T-cell (primary cell): ENCODE measurements around the gene MUC5B. TPM values are rescaled to one million over a fixed set of nuclear protein-coding genes. Genes with fewer than 3 reads are reported as not detected.
A peak's percentile ranks its signal among the peaks of the same experiment; 100 is the strongest.

Source experiments
- ATAC-seq, 4 experiments: fragments of 200-7000 bp in 3 of 4; fragments of 150-1000 bp in 1 of 4; cut with Tn5 transposase; replicated peaks in 1 of 4; 1 replicate in 3 of 4; 2 replicates in 1 of 4; pipeline ENCODE4 v1.10.0; 2021; ENCODE audit warnings: moderate library complexity in 3 of 4, mild to moderate bottlenecking in 2 of 4, moderate number of reproducible peaks in 1 of 4
- CTCF ChIA-PET, 2 donors: fragments of 300-600 bp; sonication (Branson Sonifier 250); formaldehyde crosslinking; loops; one replicate each; lab custom pipeline; 2022; ENCODE audit warnings: antibody characterized with exemption in 2 of 2; lab: Charles Lee
- POLR2A ChIA-PET, 2 donors: fragments of 300-600 bp; sonication (Branson Sonifier 250); formaldehyde crosslinking; loops; one replicate each; lab custom pipeline; 2022; ENCODE audit warnings: antibody characterized with exemption in 2 of 2; lab: Charles Lee
- DNase-seq, 35 experiments: peaks; one replicate each; pipeline versions ENCODE4 v3.0.0 to v3.0.0-alpha.2; 2013 to 2023
- H3K27ac ChIP-seq: one replicate; pipeline ENCODE4 v1.5.1; 2013; ENCODE audit warnings: low read length
- H3K27me3 ChIP-seq, 2 experiments: replicated peaks in 1 of 2; 1 replicate in 1 of 2; 2 replicates in 1 of 2; pipeline versions ENCODE4 v1.6.1 to v1.7.0; 2013; ENCODE audit warnings: low read length in 1 of 2, mixed read lengths in 1 of 2; ENCODE audit not compliant: control insufficient read depth in 2 of 2, insufficient read depth in 2 of 2; ENCODE audit errors: extremely low read depth in 1 of 2
- H3K36me3 ChIP-seq, 2 donors: 1 replicate in 1 of 2; 2 replicates in 1 of 2; pipeline versions ENCODE4 v1.6.1 to v1.7.0; 2013; ENCODE audit warnings: low read length in 1 of 2; ENCODE audit not compliant: control insufficient read depth in 2 of 2, insufficient read depth in 1 of 2; ENCODE audit errors: extremely low read depth in 1 of 2
- H3K4me1 ChIP-seq, 2 experiments: 1 replicate in 1 of 2; 2 replicates in 1 of 2; pipeline versions ENCODE4 v1.6.1 to v1.7.0; 2013; ENCODE audit warnings: low read length in 2 of 2, mixed read lengths in 1 of 2; ENCODE audit not compliant: insufficient read depth in 2 of 2, control insufficient read depth in 1 of 2; ENCODE audit errors: extremely low read depth in 1 of 2
- H3K4me3 ChIP-seq, 2 donors: 1 replicate in 1 of 2; 2 replicates in 1 of 2; pipeline versions ENCODE4 v1.5.1 to v1.7.0; 2013; ENCODE audit warnings: mild to moderate bottlenecking in 2 of 2, low read length in 1 of 2, moderate library complexity in 1 of 2; ENCODE audit not compliant: control insufficient read depth in 1 of 2; ENCODE audit errors: extremely low read depth in 1 of 2
- H3K9me3 ChIP-seq: 2 replicates; pipeline ENCODE4 v1.7.0; 2013
- H3K27ac Mint-ChIP-seq, 2 donors: one replicate each; pipeline ENCODE4 v1.8.0; 2020 to 2021; ENCODE audit warnings: mild to moderate bottlenecking in 2 of 2, mixed read lengths in 2 of 2
- H3K27me3 Mint-ChIP-seq, 2 donors: one replicate each; pipeline ENCODE4 v1.8.0; 2021 to 2022; ENCODE audit warnings: mixed read lengths in 2 of 2
- H3K36me3 Mint-ChIP-seq: one replicate; pipeline ENCODE4 v1.8.0; 2021; ENCODE audit warnings: mixed read lengths
- H3K4me1 Mint-ChIP-seq, 3 donors: one replicate each; pipeline ENCODE4 v1.8.0; 2020 to 2022; ENCODE audit warnings: mixed read lengths in 3 of 3, mild to moderate bottlenecking in 1 of 3
- H3K4me3 Mint-ChIP-seq, 3 donors: one replicate each; pipeline ENCODE4 v1.8.0; 2020 to 2022; ENCODE audit warnings: mild to moderate bottlenecking in 3 of 3, mixed read lengths in 3 of 3, moderate library complexity in 3 of 3
- H3K9me3 Mint-ChIP-seq, 3 donors: one replicate each; pipeline ENCODE4 v1.8.0; 2020 to 2022; ENCODE audit warnings: mixed read lengths in 3 of 3
- WGBS: methylation state at CpG from one replicate; pipeline ENCODE4 v1.1.5; 2013; ENCODE audit warnings: missing lambda C conversion rate; ENCODE audit not compliant: insufficient coverage; 5-methylcytosine and 5-hydroxymethylcytosine counted together
- total RNA-seq, 35 experiments: library from RNA in 6 of 35; stranded (reverse) in 6 of 35; fragments of 120-200 nt in 1 of 35; gene quantifications; one replicate each; pipeline versions ENCODE4 v1.2.1 to v1.2.4 and lab custom pipeline; 2013 to 2026

Gene MUC5B
- total RNA-seq, 5 donors from 2014 or later (not counting 1 experiment from before 2014, with no cell fraction given) = 1.8 to 4.0 (median 3.6) TPM; not detected in 2

GRCh38 chr11:1202776-1203504 lies 19.9 kb upstream of the MUC5B start:
- POLR2A ChIA-PET = no interaction called here
- no peak overlapping the region for H3K27ac Mint-ChIP-seq
- no peaks in the 10 kb centered on the region for H3K27me3 Mint-ChIP-seq
- no peak overlapping the region for H3K4me3 ChIP-seq
- CTCF ChIA-PET = interaction anchor here (1.1 to 1.4 kb wide), 3 partner anchors 311 to 372 kb away, joined by 3 read pairs; no protein-coding TSS in a partner anchor
- H3K9me3 Mint-ChIP-seq = no peaks in the 10 kb centered on the region
- H3K4me1 ChIP-seq = peaks cover 0 to 7% of the 10 kb centered on the region in 2 experiments
- no peaks in the 10 kb centered on the region for H3K36me3 ChIP-seq
- H3K9me3 ChIP-seq = no peaks in the 10 kb centered on the region
- ATAC-seq (peak; percentile 77 to 88 (median 78)), DNase-seq (peak in 33 of 35 experiments; percentile 17 to 76 (median 50))
- H3K27me3 ChIP-seq = peaks cover 0 to 45% of the 10 kb centered on the region in 2 experiments
- no peak overlapping the region for H3K27ac ChIP-seq
- H3K4me3 Mint-ChIP-seq = no peak overlapping the region
- H3K4me1 Mint-ChIP-seq = no peaks in the 10 kb centered on the region
- WGBS = 28% methylated on average over 32 of the region's 32 CpGs
- no peaks in the 10 kb centered on the region for H3K36me3 Mint-ChIP-seq

DNA sequence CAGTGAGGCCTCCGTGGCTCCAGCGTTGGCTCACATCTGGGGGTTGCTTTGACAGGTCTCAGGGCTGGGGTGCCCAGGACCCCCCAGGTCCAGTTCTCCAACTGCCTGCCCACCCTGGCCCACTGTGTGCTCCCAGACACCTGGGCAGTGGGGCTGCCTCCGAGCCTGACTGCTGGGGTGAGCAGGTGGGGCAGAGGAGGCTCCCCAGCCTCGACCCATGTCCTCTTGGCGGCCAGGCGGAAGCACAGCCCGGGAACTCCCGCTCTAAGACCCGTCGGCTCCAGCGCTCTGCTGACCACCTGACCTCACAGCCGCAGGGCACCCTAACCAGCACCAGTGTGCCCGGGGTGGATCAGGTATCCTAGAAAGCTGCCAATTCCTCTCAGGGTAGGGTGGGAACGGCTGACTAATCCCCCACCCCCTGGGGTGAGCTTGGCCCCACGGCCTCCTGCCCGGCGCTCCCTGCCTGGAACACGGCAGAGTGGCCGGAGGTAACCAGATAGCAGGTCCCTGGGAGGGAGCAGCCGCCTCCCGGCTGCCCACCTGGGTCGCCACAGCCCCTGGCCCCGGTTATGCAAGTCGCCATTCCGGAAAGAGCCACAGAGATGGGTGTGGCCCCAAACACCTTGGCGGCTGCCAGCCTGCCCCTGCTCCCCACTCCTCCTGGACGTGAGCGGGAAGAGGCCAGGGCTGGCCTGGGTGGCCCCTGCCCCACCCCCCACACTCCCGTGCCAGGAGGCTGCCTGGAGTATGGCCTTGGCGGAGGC lies 19.2 kb upstream of the MUC5B start:
- H3K4me3 Mint-ChIP-seq = no peak overlapping the region
- Histone ChIP-seq H3K36me3 (no peaks in the 10 kb centered on the region), H3K27me3 (peaks cover 0 to 41% of the 10 kb centered on the region in 2 experiments), H3K9me3 (no peaks in the 10 kb centered on the region), H3K4me3 (no peak overlapping the region), H3K4me1 (peaks cover 0 to 7% of the 10 kb centered on the region in 2 experiments), H3K27ac (no peak overlapping the region)
- no peak overlapping the region for H3K27ac Mint-ChIP-seq
- no peaks in the 10 kb centered on the region for H3K4me1 Mint-ChIP-seq
- POLR2A ChIA-PET = no interaction called here
- no peaks in the 10 kb centered on the region for H3K27me3 Mint-ChIP-seq
- H3K9me3 Mint-ChIP-seq = no peaks in the 10 kb centered on the region
- no peak for DNase-seq
- H3K36me3 Mint-ChIP-seq = no peaks in the 10 kb centered on the region
- WGBS = 75% methylated on average over 20 of the region's 30 CpGs
- no peak for ATAC-seq
- CTCF ChIA-PET = interaction anchor here (1.3 kb wide), 2 partner anchors 312 to 371 kb away, joined by 3 read pairs; no protein-coding TSS in a partner anchor

DNA sequence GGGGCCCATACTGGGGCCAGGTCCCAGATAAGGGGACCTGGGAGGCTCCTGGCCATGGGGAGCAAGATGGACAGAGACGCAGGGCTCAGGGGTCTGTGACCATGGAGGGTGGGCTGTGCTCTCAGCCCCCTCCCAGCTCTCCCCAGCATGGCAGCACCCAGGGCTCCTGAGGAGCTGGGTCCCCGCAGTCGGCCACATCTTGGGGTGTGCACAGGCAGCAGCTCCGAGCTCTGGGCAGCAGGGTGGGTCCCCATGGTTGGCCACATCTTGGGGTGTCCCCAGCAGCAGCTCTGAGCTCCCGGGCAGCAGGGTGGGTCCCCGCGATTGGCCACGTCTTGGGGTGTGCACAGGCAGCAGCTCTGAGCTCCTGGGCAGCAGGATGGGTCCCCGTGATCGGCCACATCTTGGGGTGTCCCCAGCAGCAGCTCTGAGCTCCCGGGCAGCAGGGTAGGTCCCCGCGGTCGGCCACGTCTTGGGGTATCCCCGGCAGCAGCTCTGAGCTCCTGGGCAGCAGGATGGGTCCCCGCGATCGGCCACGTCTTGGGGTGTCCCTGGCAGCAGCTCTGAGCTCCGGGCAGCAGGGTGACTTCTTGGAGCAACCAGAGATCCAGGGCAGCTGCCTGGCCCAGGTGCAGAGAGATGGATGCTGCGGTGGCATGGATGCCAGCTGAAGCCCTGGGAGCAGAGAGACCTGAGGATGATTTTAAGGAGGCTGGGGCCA lies 18.3 kb upstream of the MUC5B start:
- 80% methylated on average over 22 of the region's 22 CpGs for WGBS
- ATAC-seq (no peak), DNase-seq (no peak)
- H3K9me3 Mint-ChIP-seq = no peaks in the 10 kb centered on the region
- H3K4me1 Mint-ChIP-seq = no peaks in the 10 kb centered on the region
- ChIA-PET POLR2A (no interaction called here), CTCF (interaction anchor here (0.7 to 1.3 kb wide), 2 partner anchors 16 to 370 kb away, joined by 3 to 4 read pairs; no protein-coding TSS in a partner anchor)
- no peaks in the 10 kb centered on the region for H3K36me3 Mint-ChIP-seq
- H3K4me1 ChIP-seq = peaks cover 0 to 7% of the 10 kb centered on the region in 2 experiments
- H3K27me3 ChIP-seq = peaks cover 0 to 47% of the 10 kb centered on the region in 2 experiments
- no peak overlapping the region for H3K4me3 ChIP-seq
- no peaks in the 10 kb centered on the region for H3K9me3 ChIP-seq
- H3K36me3 ChIP-seq = no peaks in the 10 kb centered on the region
- H3K27ac ChIP-seq = no peak overlapping the region
- no peak overlapping the region for H3K27ac Mint-ChIP-seq
- no peak overlapping the region for H3K4me3 Mint-ChIP-seq
- H3K27me3 Mint-ChIP-seq = peaks cover 5% of the 10 kb centered on the region in 2 donors

DNA sequence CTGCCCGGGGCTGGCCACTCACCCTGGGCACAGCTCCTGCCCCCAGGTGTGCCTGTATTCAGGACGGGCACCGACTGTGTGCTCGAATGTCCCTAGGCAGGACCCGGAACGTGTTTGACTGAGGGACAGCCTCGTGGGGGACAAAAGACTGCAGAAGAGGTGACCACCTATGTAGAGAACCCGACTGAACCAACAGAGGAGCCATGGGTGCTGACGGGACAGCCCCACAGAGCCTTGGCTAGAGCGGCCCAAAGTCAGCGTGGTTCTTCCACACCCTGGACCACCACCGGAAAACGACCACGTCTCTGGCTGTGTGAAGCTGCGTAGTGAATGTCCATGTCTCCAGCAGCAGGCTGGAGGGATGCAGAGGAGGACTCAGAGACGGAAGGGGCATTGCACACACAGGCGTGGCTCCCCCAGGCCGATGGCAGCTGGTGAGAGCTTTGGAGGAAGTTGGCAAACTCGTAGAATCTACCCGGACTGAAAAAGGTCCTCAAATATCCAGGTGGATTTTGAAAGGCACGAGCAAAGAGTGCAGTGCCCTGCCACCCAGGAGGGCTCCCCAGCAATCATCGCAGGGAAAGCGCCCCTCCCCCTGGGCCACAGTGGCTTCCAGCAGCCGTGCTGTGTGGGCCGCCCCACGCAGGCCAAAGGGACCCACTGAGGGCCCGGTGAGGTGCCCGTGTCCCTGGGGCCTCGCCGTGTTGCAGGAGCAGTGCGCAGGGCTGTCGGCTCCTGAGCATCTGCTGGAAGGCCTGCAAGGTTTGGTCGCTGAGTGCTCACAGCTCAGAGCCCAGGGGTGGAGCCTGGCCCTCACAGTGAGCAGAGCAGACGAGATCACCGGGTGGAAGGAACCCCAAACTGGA lies 17.5 kb upstream of the MUC5B start:
- CTCF ChIA-PET = interaction anchor here (0.7 to 1.3 kb wide), 2 partner anchors 15 to 369 kb away, joined by 3 to 4 read pairs; no protein-coding TSS in a partner anchor
- Histone ChIP-seq H3K9me3 (no peaks in the 10 kb centered on the region), H3K27me3 (peaks cover 0 to 42% of the 10 kb centered on the region in 2 experiments), H3K36me3 (no peaks in the 10 kb centered on the region), H3K4me1 (peaks cover 0 to 7% of the 10 kb centered on the region in 2 experiments), H3K4me3 (no peak overlapping the region), H3K27ac (no peak overlapping the region)
- POLR2A ChIA-PET = no interaction called here
- peaks cover 7 to 8% of the 10 kb centered on the region in 2 donors for H3K27me3 Mint-ChIP-seq
- H3K27ac Mint-ChIP-seq = no peak overlapping the region
- H3K9me3 Mint-ChIP-seq = peaks cover 0 to 5% (median 5%) of the 10 kb centered on the region in 3 donors
- 77% methylated on average over 32 of the region's 35 CpGs for WGBS
- H3K4me1 Mint-ChIP-seq = no peaks in the 10 kb centered on the region
- no peak for ATAC-seq
- H3K4me3 Mint-ChIP-seq = no peak overlapping the region
- H3K36me3 Mint-ChIP-seq = no peaks in the 10 kb centered on the region
- DNase-seq = no peak

DNA sequence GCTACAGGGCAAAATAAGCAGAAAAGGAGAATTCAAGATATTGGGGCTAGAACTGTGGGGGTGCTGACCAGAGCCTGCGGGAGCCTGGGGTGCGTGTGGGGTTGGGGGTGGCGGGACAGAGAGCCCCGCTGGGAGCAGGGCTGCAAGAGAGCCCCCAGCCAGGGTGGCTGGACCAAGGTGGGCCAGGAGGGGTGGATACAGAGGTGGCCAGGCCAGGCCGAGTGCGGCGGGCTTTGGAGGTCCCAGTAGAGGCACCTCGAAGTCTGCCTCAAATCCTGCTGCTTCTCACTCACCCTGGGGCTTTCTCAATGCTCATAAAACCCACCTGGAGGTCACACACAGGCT lies 16.9 kb upstream of the MUC5B start:
- H3K9me3 Mint-ChIP-seq = peaks cover 0 to 9% (median 8%) of the 10 kb centered on the region in 3 donors
- no peaks in the 10 kb centered on the region for H3K4me1 Mint-ChIP-seq
- CTCF ChIA-PET = no interaction called here
- peaks cover 0 to 7% of the 10 kb centered on the region in 2 experiments for H3K4me1 ChIP-seq
- WGBS = 93% methylated on average over 3 of the region's 8 CpGs
- no peak overlapping the region for H3K4me3 Mint-ChIP-seq
- no peaks in the 10 kb centered on the region for H3K9me3 ChIP-seq
- H3K4me3 ChIP-seq = no peak overlapping the region
- H3K27ac ChIP-seq = no peak overlapping the region
- no peaks in the 10 kb centered on the region for H3K36me3 Mint-ChIP-seq
- POLR2A ChIA-PET = no interaction called here
- H3K36me3 ChIP-seq = no peaks in the 10 kb centered on the region
- ATAC-seq (no peak), DNase-seq (no peak)
- peaks cover 8% of the 10 kb centered on the region in 2 donors for H3K27me3 Mint-ChIP-seq
- H3K27ac Mint-ChIP-seq = no peak overlapping the region
- peaks cover 0 to 43% of the 10 kb centered on the region in 2 experiments for H3K27me3 ChIP-seq
